Kidney epithelial cell (primary cell): Measurements from ENCODE around the gene GOLGB1. TPM values are rescaled to one million over a fixed set of nuclear protein-coding genes. Genes with fewer than 3 reads are reported as not detected.

ENCODE experiments used
- DNase-seq: peaks from one replicate; pipeline ENCODE4 v3.0.0-alpha.2; 2010; ENCODE audit warnings: low read depth
- H3K27me3 ChIP-seq: 2 replicates; pipeline ENCODE4 v1.6.0; 2011; ENCODE audit warnings: low read length; ENCODE audit not compliant: control insufficient read depth, insufficient read depth
- H3K36me3 ChIP-seq: 2 replicates; pipeline ENCODE4 v1.5.1; 2011; ENCODE audit warnings: low read length; ENCODE audit not compliant: control insufficient read depth, insufficient read depth
- H3K4me3 ChIP-seq: 2 replicates; pipeline ENCODE4 v1.5.1; 2011; ENCODE audit warnings: low read depth, mild to moderate bottlenecking, control low read depth, low read length
- CTCF ChIP-seq: IDR thresholded peaks from 2 replicates; pipeline ENCODE4 v1.5.1; 2011; ENCODE audit warnings: mild to moderate bottlenecking, moderate library complexity, low read length, control low read depth, inconsistent platforms; ENCODE audit not compliant: insufficient read depth, poor library complexity, severe bottlenecking
- total RNA-seq: library from RNA; depleted of rRNA; stranded (reverse); fragments of >200 nt; gene quantifications from 2 replicates; pipeline ENCODE4 v1.2.3, GENCODE V29; 2015

Gene GOLGB1
- total RNA-seq, 1 donor from 2014 or later = 34.4 TPM

DNA sequence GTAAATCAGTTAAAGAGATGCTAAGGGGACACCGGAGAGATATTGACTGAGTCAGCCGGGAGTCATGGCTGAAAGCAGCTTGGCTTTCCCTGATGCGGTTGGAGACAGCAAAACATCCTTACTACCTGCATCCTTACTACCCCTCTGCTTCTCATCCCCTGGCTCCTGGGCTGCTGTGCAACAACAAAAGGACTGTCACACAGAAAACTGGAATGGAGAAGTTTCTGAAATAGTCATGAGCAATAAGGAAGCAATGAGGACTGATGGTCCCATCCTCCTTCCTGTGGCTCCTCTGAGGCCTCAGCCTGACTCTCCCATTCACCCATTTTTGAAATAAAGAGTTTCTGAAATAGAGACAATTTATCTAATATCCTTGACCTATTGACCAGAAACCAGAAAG lies 90.0 kb downstream of the GOLGB1 start:
- Histone ChIP-seq H3K4me3 (no peak overlapping the region), H3K36me3 (no peaks in the 10 kb centered on the region), H3K27me3 (no peaks in the 10 kb centered on the region)
- no peak for TF ChIP-seq CTCF
- no peak for DNase-seq

- H3K36me3 ChIP-seq = no peaks in the 10 kb centered on the region
- no peak overlapping the region for H3K4me3 ChIP-seq
- TF ChIP-seq CTCF = no peak
Observed at GRCh38 chr3:121658716-121659435, 90.7 kb downstream of the GOLGB1 start.

GRCh38 chr3:121654493-121655385 lies 94.8 kb downstream of the GOLGB1 start:
- H3K4me3 ChIP-seq = no peak overlapping the region
- H3K27me3 ChIP-seq = no peaks in the 10 kb centered on the region
- H3K36me3 ChIP-seq = no peaks in the 10 kb centered on the region
- TF ChIP-seq CTCF = no peak
- no peak for DNase-seq

More at GRCh38 chr3:121658716-121659435, 90.7 kb downstream of the GOLGB1 start:
- no peaks in the 10 kb centered on the region for H3K27me3 ChIP-seq
- no peak for DNase-seq

GRCh38 chr3:121651684-121652083 lies 97.9 kb downstream of the GOLGB1 start:
- no peak for TF ChIP-seq CTCF
- no peaks in the 10 kb centered on the region for H3K27me3 ChIP-seq
- H3K4me3 ChIP-seq = no peak overlapping the region
- no peaks in the 10 kb centered on the region for H3K36me3 ChIP-seq
- no peak for DNase-seq

GRCh38 chr3:121649645-121650044 lies 99.9 kb downstream of the GOLGB1 start:
- Histone ChIP-seq H3K27me3 (no peaks in the 10 kb centered on the region), H3K36me3 (no peaks in the 10 kb centered on the region), H3K4me3 (no peak overlapping the region)
- TF ChIP-seq CTCF = no peak
- DNase-seq = no peak
